ENCODE results near the gene LTBP2. TPM values are rescaled to one million over a fixed set of nuclear protein-coding genes. Genes with fewer than 3 reads are reported as not detected.

The LTBP2 gene
- total RNA-seq, 1 experiment from 2014 or later: 1.5 TPM

- TF ChIP-seq ZBTB33 (IDR thresholded peaks at IDR 0.05; ENCODE audit: extremely low read depth, insufficient replicate concordance, low read length): no peak
- no peak for TF ChIP-seq EGR1 (IDR thresholded peaks at IDR 0.05; ENCODE audit: low read depth)
- TF ChIP-seq TCF7L2 (IDR thresholded peaks at IDR 0.05; ENCODE audit: borderline replicate concordance, extremely low read depth, insufficient read depth, insufficient read length): no peak
These were observed 86.6 kb downstream of the LTBP2 start (continued) for GRCh38 chr14:74525361-74525851.

GRCh38 chr14:74524812-74525135 lies 87.3 kb downstream of the LTBP2 start:
- ChIA-PET RAD21 (ENCODE audit: low non-redundant PET in 1 of 2, low total read pairs in 2 of 2, uncharacterized antibody in 2 of 2, unreplicated experiment in 2 of 2) (no interaction called here), CTCF (no interaction called here), POLR2A (no interaction called here)
- Histone ChIP-seq H3K9ac (ENCODE audit: low read length) (no peak overlapping the region), H4K20me1 (ENCODE audit: insufficient read depth) (no peaks in the 10 kb centered on the region), H3K9me2 (ENCODE audit: insufficient read depth) (no peaks in the 10 kb centered on the region), H3K27ac (ENCODE audit: low read depth, low read length) (no peak overlapping the region), H3K27me3 (ENCODE audit: insufficient read depth, low read length) (no peaks in the 10 kb centered on the region), H3K79me2 (ENCODE audit: insufficient read depth, low read length) (no peaks in the 10 kb centered on the region), H3K4me2 (ENCODE audit: low read length) (no peak overlapping the region), H3K36me3 (ENCODE audit: control insufficient read depth in 1 of 2, insufficient read depth in 2 of 2, low read length in 2 of 2) (no peaks in the 10 kb centered on the region), H2AFZ (ENCODE audit: low read depth, low read length, poor library complexity, severe bottlenecking) (no peak overlapping the region), H3K4me1 (ENCODE audit: control insufficient read depth in 1 of 2, insufficient read depth in 2 of 2, low read length in 2 of 2) (peaks cover 0 to 10% of the 10 kb centered on the region in 2 experiments; a peak in 1 of 4 replicates), H3K9me3 (ENCODE audit: control insufficient read depth in 1 of 2, insufficient read depth in 1 of 2, low read depth in 1 of 2, low read length in 2 of 2) (no peaks in the 10 kb centered on the region), H3K4me3 (replicated peaks in 1 of 2; ENCODE audit: low read depth in 1 of 2, low read length in 2 of 2) (no peak overlapping the region)
- no peak for DNase-seq (ENCODE audit: low read depth, low spot score)
- TF ChIP-seq SIN3A (IDR thresholded peaks at IDR 0.05; ENCODE audit: low read depth): no peak
- no peak for TF ChIP-seq ZBTB33 (IDR thresholded peaks at IDR 0.05; ENCODE audit: extremely low read depth, insufficient replicate concordance, low read length)
- no peak for TF ChIP-seq ZFX (IDR thresholded peaks at IDR 0.05)
- TF ChIP-seq EZH2 (IDR thresholded peaks at IDR 0.05): no peak
- no peak for TF ChIP-seq FOSL1 (IDR thresholded peaks at IDR 0.05; ENCODE audit: low read depth)
- TF ChIP-seq MAX (IDR thresholded peaks at IDR 0.05): no peak
- TF ChIP-seq EZH2phosphoT487 (IDR thresholded peaks at IDR 0.05; ENCODE audit: borderline replicate concordance): no peak
- no peak for TF ChIP-seq ATF3 (IDR thresholded peaks at IDR 0.05)
- no peak for TF ChIP-seq JUND (IDR thresholded peaks at IDR 0.05)
- no peak for TF ChIP-seq TCF7L2 (IDR thresholded peaks at IDR 0.05; ENCODE audit: borderline replicate concordance, extremely low read depth, insufficient read depth, insufficient read length)
- no peak for TF ChIP-seq CBX3 (IDR thresholded peaks at IDR 0.05; ENCODE audit: low read depth)
- no peak for TF ChIP-seq SP1 (IDR thresholded peaks at IDR 0.05; ENCODE audit: low read depth)
- TF ChIP-seq EGR1 (IDR thresholded peaks at IDR 0.05; ENCODE audit: low read depth): no peak
- no peak for ATAC-seq
- BruUV-seq (replicated peaks): no TSS peak
- intact Hi-C loops (cut with micrococcal nuclease): no loop called here
